PFSK-1 (cell line): ENCODE data around the gene HS3ST4.

Experiments used
- POLR2AphosphoS5 ChIP-seq: IDR thresholded peaks from 2 replicates; pipeline ENCODE4 v1.6.1; 2012; ENCODE audit warnings: low read depth, mild to moderate bottlenecking, control low read depth, low read length, moderate library complexity
- SIN3A ChIP-seq: IDR thresholded peaks from 2 replicates; pipeline ENCODE4 v1.6.1; 2012; ENCODE audit warnings: mild to moderate bottlenecking, low read length, moderate library complexity, borderline replicate concordance; ENCODE audit not compliant: insufficient read depth
- TF ChIP-seq, protein P1 (sequence below), 2 experiments: IDR thresholded peaks; 2 replicates each; pipeline versions ENCODE4 v1.6.1 to v1.8.0; 2011 to 2012; ENCODE audit warnings: low read depth in 2 of 2, low read length in 2 of 2, control low read depth in 1 of 2, inconsistent platforms in 1 of 2, mild to moderate bottlenecking in 1 of 2, moderate library complexity in 1 of 2; ENCODE audit not compliant: insufficient read depth in 1 of 2

DNA sequence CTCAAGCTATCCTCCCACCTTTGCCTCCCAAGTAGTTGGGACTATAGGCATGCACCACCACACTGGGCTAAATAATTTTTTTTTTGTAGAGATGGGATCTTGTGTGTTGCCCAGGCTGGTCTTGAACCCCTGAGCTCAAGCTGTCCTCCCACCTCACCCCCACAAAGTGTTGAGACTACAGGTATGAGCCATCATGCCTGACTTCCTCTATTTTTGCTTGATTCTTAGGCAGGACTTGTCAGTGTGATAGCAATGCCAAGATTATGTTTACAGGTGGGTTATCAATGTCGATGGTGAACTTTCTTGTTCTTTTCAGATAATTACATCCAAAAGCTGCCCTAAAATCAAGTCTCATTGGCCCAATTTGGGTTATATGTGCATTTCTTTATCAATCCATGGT is 96.9 kb downstream of the HS3ST4 start:
- TF ChIP-seq POLR2AphosphoS5 (no peak), SIN3A (no peak)
- TF ChIP-seq, protein P1, sequence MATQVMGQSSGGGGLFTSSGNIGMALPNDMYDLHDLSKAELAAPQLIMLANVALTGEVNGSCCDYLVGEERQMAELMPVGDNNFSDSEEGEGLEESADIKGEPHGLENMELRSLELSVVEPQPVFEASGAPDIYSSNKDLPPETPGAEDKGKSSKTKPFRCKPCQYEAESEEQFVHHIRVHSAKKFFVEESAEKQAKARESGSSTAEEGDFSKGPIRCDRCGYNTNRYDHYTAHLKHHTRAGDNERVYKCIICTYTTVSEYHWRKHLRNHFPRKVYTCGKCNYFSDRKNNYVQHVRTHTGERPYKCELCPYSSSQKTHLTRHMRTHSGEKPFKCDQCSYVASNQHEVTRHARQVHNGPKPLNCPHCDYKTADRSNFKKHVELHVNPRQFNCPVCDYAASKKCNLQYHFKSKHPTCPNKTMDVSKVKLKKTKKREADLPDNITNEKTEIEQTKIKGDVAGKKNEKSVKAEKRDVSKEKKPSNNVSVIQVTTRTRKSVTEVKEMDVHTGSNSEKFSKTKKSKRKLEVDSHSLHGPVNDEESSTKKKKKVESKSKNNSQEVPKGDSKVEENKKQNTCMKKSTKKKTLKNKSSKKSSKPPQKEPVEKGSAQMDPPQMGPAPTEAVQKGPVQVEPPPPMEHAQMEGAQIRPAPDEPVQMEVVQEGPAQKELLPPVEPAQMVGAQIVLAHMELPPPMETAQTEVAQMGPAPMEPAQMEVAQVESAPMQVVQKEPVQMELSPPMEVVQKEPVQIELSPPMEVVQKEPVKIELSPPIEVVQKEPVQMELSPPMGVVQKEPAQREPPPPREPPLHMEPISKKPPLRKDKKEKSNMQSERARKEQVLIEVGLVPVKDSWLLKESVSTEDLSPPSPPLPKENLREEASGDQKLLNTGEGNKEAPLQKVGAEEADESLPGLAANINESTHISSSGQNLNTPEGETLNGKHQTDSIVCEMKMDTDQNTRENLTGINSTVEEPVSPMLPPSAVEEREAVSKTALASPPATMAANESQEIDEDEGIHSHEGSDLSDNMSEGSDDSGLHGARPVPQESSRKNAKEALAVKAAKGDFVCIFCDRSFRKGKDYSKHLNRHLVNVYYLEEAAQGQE (IDR thresholded peaks at IDR 0.05; ENCODE audit: insufficient read depth in 1 of 2, low read depth in 2 of 2, low read length in 2 of 2) = no peak
